ENCODE measurements around the gene DRG2.

The DRG2 gene

DNA sequence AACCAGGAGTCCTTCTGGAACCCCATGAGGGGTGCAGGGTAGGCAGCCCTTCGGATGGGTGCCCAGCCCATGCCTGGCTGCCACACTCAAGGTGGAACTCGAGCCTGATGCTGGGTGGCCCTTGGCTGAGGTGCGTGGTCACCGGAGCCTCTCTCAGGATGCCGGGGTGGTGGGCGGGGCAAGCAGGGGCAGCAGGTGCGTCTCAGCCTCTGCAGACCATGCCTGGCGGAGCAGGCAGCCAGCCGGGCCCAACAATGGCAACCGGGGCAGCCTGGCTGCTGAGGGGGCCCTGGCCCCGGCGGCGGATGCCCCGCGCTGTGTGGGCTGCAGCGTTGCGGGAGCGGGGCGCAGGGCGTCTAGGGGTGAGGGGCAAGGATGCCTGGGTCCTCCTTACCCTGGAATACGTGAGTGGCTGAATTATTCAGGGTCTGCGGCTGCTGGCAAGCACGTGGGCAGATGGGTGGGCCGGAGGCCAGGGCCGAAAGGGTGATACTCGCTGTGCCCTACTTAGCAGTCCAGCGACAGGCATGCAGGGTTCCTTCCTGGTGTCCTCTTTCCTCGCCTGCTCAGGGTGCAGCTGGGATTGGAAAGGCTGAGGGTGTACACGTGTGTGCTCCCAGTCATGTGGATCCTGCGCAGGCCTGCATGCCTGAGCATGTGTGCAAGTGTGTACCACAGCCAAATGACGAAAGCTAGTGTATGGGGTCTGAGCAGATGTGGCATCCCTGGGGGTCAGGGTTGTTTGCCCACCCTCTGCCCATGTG lies 35.4 kb downstream of the DRG2 start:
- no peak overlapping the region for H3K9ac ChIP-seq (ENCODE audit: insufficient read length)
- no peak for DNase-seq (ENCODE audit: low read depth, low spot score)
- H3K27ac ChIP-seq, result no peak overlapping the region
- H3K36me3 ChIP-seq (ENCODE audit: insufficient read depth, low read length), result no peaks in the 10 kb centered on the region
- TF ChIP-seq EZH2 (IDR thresholded peaks at IDR 0.05), result no peak
- no peak for TF ChIP-seq POLR2AphosphoS5 (IDR thresholded peaks at IDR 0.05; ENCODE audit: borderline replicate concordance, low read depth, low read length)
- TF ChIP-seq FOXP2 (optimal IDR thresholded peaks at IDR 0.05; ENCODE audit: control extremely low read depth, extremely low read length, insufficient read depth), result no peak
- H3K9me3 ChIP-seq (ENCODE audit: low read depth, low read length), result no peaks in the 10 kb centered on the region
- no peak overlapping the region for H3K4me3 ChIP-seq

DNA sequence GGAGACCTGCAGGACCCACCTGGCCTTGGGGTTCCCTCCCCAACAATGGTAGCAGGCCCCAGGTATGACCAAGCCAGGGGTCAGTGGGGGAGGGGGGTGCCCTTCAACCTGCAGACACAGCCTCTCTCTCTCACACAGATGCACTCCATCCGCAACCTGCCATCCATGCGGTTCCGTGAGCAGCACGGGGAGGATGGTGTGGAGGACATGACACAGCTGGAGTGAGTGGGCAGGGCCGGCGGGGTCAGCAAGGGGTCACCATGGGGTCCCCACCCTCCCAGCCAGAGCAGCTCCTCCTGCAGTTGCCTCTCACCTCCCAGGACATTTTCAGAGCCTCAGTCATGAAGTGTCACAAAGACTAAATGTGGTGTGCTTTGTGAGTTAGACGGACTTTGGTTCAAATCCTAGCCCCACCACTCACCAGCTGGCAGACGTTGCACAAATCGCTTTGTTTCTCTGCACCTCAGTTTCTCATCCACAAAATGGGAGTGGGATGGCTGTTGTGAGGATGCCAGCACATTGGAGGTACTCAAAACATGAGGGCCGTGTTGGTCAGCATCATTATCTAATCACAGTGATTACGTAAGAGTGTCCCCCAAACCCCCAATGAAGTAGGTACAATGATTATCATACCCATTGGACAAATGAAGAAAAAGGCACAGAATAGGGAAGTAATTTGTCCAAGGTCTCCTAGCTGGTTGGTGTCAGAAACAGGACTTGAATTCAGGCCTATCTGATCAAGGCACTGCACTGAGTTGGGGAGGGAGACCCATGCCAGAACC lies 36.8 kb downstream of the DRG2 start:
- Histone ChIP-seq H3K9ac (ENCODE audit: insufficient read length) (no peak overlapping the region), H3K4me3 (no peak overlapping the region), H3K36me3 (ENCODE audit: insufficient read depth, low read length) (no peaks in the 10 kb centered on the region), H3K9me3 (ENCODE audit: low read depth, low read length) (no peaks in the 10 kb centered on the region), H3K27ac (no peak overlapping the region)
- no peak for DNase-seq (ENCODE audit: low read depth, low spot score)
- TF ChIP-seq FOXP2 (optimal IDR thresholded peaks at IDR 0.05; ENCODE audit: control extremely low read depth, extremely low read length, insufficient read depth), result no peak
- TF ChIP-seq POLR2AphosphoS5 (IDR thresholded peaks at IDR 0.05; ENCODE audit: borderline replicate concordance, low read depth, low read length), result no peak
- no peak for TF ChIP-seq EZH2 (IDR thresholded peaks at IDR 0.05)

DNA sequence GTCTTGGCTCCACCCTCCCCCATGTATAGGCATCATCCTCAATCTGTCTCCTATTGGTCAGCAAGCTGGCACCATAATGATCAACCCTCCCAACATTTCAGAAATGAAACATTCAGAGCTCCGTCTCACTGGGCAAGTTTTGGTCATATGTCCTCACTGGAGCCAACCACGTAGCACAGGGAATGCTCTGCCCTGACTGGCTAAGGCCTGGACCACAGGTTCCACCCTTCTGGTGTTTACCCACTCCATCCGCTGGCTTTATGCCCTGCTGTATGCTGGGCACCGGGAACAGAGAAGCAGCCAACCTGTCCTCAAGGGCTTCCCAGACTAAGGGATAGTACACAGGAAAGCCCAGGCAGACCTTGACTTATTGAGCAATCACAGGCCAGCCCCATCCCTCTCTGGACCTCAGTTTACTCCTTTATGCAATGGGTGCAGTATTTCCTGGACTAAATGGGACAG lies 41.3 kb downstream of the DRG2 start:
- TF ChIP-seq FOXP2 (optimal IDR thresholded peaks at IDR 0.05; ENCODE audit: control extremely low read depth, extremely low read length, insufficient read depth), result no peak
- TF ChIP-seq POLR2AphosphoS5 (IDR thresholded peaks at IDR 0.05; ENCODE audit: borderline replicate concordance, low read depth, low read length), result no peak
- TF ChIP-seq EZH2 (IDR thresholded peaks at IDR 0.05), result no peak
- H3K4me3 ChIP-seq, result no peak overlapping the region
- no peak overlapping the region for H3K9ac ChIP-seq (ENCODE audit: insufficient read length)
- H3K27ac ChIP-seq, result no peak overlapping the region
- no peaks in the 10 kb centered on the region for H3K9me3 ChIP-seq (ENCODE audit: low read depth, low read length)
- H3K36me3 ChIP-seq (ENCODE audit: insufficient read depth, low read length), result no peaks in the 10 kb centered on the region
- DNase-seq (ENCODE audit: low read depth, low spot score), result no peak

DNA sequence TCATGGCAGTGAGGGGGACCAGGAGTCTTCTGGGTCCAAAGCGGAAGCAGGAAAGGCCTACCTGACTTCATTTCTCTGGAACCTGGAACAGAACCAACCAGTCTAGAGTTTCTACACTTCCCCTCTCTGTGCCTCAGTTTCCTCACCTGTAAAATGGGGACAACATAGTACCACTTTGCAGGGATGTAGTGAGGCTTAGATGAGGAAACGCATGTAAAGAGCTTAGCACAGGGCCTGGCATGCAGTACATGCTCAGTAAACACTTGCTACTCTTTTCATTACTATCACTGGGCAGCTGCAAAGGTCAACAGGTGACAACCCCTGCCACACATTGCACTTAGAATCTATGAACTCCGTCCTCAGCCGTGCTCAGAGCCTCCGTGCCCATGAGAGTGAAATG lies 45.0 kb downstream of the DRG2 start:
- TF ChIP-seq EZH2 (IDR thresholded peaks at IDR 0.05) (no peak), FOXP2 (optimal IDR thresholded peaks at IDR 0.05; ENCODE audit: control extremely low read depth, extremely low read length, insufficient read depth) (no peak), POLR2AphosphoS5 (IDR thresholded peaks at IDR 0.05; ENCODE audit: borderline replicate concordance, low read depth, low read length) (no peak)
- H3K4me3 ChIP-seq, result no peak overlapping the region
- H3K36me3 ChIP-seq (ENCODE audit: insufficient read depth, low read length), result no peaks in the 10 kb centered on the region
- no peak overlapping the region for H3K9ac ChIP-seq (ENCODE audit: insufficient read length)
- DNase-seq (ENCODE audit: low read depth, low spot score), result no peak
- H3K27ac ChIP-seq, result no peak overlapping the region
- H3K9me3 ChIP-seq (ENCODE audit: low read depth, low read length), result no peaks in the 10 kb centered on the region

DNA sequence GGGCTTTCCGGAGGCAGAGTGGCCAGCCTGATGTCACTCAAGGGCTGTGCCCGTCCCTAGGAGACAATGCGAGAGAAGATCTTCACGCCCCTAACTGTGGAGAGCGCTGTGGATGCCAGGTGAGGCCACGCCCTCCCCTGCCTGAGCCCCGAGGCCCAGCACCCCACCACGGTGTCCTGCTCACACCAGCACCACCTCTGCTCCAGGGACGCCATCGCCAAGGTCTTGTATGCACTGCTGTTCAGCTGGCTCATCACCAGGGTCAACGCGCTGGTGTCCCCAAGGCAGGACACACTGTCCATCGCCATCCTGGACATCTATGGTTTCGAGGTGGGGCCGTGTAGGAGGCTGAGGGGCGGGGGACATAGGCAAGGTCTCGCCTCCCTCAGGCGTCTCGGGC lies 48.6 kb downstream of the DRG2 start:
- H3K9me3 ChIP-seq (ENCODE audit: low read depth, low read length), result no peaks in the 10 kb centered on the region
- TF ChIP-seq POLR2AphosphoS5 (IDR thresholded peaks at IDR 0.05; ENCODE audit: borderline replicate concordance, low read depth, low read length) (no peak), FOXP2 (optimal IDR thresholded peaks at IDR 0.05; ENCODE audit: control extremely low read depth, extremely low read length, insufficient read depth) (no peak), EZH2 (IDR thresholded peaks at IDR 0.05) (no peak)
- H3K36me3 ChIP-seq (ENCODE audit: insufficient read depth, low read length), result no peaks in the 10 kb centered on the region
- no peak overlapping the region for H3K27ac ChIP-seq
- no peak overlapping the region for H3K4me3 ChIP-seq
- no peak for DNase-seq (ENCODE audit: low read depth, low spot score)
- no peak overlapping the region for H3K9ac ChIP-seq (ENCODE audit: insufficient read length)

DNA sequence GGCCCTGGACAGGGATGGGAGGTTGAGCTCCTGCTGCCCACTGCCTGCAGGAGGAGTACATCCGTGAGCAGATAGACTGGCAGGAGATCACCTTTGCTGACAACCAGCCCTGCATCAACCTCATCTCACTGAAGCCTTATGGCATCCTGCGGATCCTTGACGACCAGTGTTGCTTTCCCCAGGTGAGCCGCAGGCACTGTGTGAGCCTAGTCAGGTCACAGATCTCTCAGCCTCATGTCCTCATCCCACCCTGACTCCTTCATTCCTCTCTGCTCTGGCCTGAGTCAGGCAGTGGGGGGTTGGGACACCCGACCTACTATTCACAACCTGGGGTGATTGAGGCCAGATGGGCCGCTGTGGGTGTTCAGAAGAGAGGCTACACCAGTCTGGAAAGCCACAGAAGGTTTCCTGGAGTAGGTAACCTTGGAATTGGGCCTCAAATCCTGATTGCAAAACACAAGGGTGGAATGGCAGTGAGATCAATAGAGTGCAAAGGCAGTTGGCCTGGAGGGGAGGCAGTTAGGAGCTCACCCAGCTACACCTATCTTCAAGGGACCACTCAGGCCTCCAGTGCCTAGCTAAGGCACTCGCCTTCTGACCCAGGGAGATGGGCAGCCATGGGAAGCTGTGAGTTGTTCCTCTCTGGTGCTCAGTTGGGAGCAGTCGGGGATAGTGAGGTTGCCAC lies 50.5 kb downstream of the DRG2 start:
- H3K27ac ChIP-seq, result no peak overlapping the region
- no peaks in the 10 kb centered on the region for H3K9me3 ChIP-seq (ENCODE audit: low read depth, low read length)
- no peaks in the 10 kb centered on the region for H3K36me3 ChIP-seq (ENCODE audit: insufficient read depth, low read length)
- no peak for DNase-seq (ENCODE audit: low read depth, low spot score)
- H3K4me3 ChIP-seq, result no peak overlapping the region
- TF ChIP-seq POLR2AphosphoS5 (IDR thresholded peaks at IDR 0.05; ENCODE audit: borderline replicate concordance, low read depth, low read length), result no peak
- no peak for TF ChIP-seq FOXP2 (optimal IDR thresholded peaks at IDR 0.05; ENCODE audit: control extremely low read depth, extremely low read length, insufficient read depth)
- TF ChIP-seq EZH2 (IDR thresholded peaks at IDR 0.05), result no peak
- no peak overlapping the region for H3K9ac ChIP-seq (ENCODE audit: insufficient read length)

DNA sequence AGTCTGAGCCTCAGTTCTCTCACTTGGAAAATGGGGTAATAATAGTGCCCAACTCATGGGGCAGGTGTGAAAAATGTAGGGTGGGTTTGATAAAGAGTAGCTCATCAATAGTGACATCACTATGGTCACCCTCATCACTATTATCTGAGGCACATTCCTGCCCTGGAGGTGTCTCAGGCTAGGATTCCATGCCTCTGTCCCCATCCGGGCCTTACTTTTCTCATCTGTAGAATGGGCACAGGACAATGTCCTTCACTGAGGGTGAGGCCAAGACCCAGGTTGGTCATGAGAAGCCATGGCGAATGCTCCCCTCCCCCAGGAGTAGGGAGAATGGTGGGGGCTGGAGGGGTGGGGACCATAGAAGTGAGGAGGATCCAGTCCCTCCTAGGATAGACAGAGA lies 51.3 kb downstream of the DRG2 start:
- DNase-seq (ENCODE audit: low read depth, low spot score), result no peak
- Histone ChIP-seq H3K9me3 (ENCODE audit: low read depth, low read length) (no peaks in the 10 kb centered on the region), H3K36me3 (ENCODE audit: insufficient read depth, low read length) (no peaks in the 10 kb centered on the region), H3K4me3 (no peak overlapping the region), H3K9ac (ENCODE audit: insufficient read length) (no peak overlapping the region), H3K27ac (no peak overlapping the region)
- no peak for TF ChIP-seq EZH2 (IDR thresholded peaks at IDR 0.05)
- TF ChIP-seq FOXP2 (optimal IDR thresholded peaks at IDR 0.05; ENCODE audit: control extremely low read depth, extremely low read length, insufficient read depth), result no peak
- no peak for TF ChIP-seq POLR2AphosphoS5 (IDR thresholded peaks at IDR 0.05; ENCODE audit: borderline replicate concordance, low read depth, low read length)

DNA sequence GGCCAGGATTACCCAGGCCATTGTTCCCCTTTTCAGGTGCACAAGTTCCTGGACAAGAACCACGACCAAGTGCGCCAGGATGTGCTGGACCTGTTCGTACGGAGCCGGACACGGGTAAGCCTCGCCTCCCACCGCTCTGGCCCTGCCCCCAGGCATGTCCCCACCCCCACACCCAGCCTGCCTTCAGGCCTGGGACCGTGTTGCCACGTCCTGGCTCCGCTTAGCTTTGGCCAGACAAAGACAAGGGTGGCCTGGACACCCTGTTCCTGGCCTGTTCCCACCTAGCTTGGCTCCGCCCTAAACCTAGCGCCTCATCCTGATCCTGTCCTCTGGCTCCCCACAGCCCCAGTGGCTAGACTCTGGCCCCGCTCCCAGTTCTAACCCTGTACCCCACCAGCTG lies 51.8 kb downstream of the DRG2 start:
- H3K9ac ChIP-seq (ENCODE audit: insufficient read length), result no peak overlapping the region
- no peak overlapping the region for H3K4me3 ChIP-seq
- H3K27ac ChIP-seq, result no peak overlapping the region
- H3K36me3 ChIP-seq (ENCODE audit: insufficient read depth, low read length), result no peaks in the 10 kb centered on the region
- no peak for DNase-seq (ENCODE audit: low read depth, low spot score)
- TF ChIP-seq EZH2 (IDR thresholded peaks at IDR 0.05) (no peak), FOXP2 (optimal IDR thresholded peaks at IDR 0.05; ENCODE audit: control extremely low read depth, extremely low read length, insufficient read depth) (no peak), POLR2AphosphoS5 (IDR thresholded peaks at IDR 0.05; ENCODE audit: borderline replicate concordance, low read depth, low read length) (no peak)
- H3K9me3 ChIP-seq (ENCODE audit: low read depth, low read length), result no peaks in the 10 kb centered on the region

All from SK-N-MC (cell line).